Stimulated activated CD4-positive, alpha-beta T cell treated with anti-CD3 and anti-CD28 coated beads, Interleukin-1b, Interleukin-23, amount 100 ng/mL, for 24 hours (primary cell): ENCODE results near the gene RAD51AP1.
A peak's percentile ranks its signal among the peaks of the same experiment; 100 is the strongest.
"Not testable (repeated sequence)": the region's sequence is repeated elsewhere in the genome, so short reads cannot be mapped to it uniquely, and the experiment has no call there.

ENCODE experiments used
- DNase-seq, 4 experiments: peaks; one replicate each; pipeline ENCODE4 v3.0.0-alpha.2; 2020; ENCODE audit warnings: low read depth in 4 of 4, low spot score in 1 of 4

The RAD51AP1 gene, protein sequence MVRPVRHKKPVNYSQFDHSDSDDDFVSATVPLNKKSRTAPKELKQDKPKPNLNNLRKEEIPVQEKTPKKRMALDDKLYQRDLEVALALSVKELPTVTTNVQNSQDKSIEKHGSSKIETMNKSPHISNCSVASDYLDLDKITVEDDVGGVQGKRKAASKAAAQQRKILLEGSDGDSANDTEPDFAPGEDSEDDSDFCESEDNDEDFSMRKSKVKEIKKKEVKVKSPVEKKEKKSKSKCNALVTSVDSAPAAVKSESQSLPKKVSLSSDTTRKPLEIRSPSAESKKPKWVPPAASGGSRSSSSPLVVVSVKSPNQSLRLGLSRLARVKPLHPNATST

DNA sequence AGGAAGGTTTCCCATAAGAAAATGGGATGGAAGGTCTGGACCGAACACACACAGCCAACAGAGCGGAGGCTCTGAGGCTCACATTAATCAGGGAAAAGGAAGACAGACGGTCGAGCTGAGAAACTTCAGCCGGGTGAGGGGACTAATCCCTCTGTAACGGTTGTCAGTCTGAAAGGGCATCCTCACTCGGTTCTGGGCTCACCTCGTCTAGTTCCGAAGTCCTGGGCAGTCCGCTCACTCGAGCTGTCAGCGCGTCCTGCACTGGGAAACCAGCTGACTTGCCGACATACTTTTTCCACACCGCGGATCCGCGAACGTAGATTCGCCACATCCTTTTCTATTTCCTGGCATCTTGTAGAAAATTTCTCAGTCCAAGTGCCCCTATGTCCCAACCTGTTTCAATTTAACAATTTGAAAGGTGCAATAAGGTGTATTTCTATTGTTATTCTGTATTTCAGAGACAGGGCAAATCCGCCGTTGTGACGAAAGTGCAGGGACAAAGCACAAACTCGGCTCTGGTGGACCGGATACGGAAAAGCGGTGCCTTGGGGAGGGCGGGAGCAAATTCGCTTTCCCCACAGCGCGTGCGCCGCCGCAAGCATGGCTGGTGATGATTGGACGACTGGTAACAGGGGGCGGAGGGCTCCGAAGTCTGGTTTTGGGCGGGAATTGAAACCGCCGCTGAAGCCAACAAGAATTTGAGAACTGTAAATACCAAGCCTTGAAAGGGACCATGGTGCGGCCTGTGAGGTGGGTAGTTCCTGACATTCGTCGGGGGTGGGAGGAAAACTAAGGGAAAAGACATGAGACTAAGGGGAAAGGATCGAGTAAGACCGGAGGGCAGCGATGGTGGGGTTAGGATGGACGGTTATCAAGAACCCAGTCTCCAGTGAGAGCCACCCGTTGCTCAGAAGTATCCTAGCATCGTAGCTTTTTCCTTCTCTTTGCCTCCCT lies at the start of gene RAD51AP1:
Gene RAD51AP1 (plus strand): TSS at position 684 of the 954 bp plus-strand sequence. CDS start 50 bp downstream, at position 734.
- peak; percentile 88 to 91 (median 90) for DNase-seq

DNA sequence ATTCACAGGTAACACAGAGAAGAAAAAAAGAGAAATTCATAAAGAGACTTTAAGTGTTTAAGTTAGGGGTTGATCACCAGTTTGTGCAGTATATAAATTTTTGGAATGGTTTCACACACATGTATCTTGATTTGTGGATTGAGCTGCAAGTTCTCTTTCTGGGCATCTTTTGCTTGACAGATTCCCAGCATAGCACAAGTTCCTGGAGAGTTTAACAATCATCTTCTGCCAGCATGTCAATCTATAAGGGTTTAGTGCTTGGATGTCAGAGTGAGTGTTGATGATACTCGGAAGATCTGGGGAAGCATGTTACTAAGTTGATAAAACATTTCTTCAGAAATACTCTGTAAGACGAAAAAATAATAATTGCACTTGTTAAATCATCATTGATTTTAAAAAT lies 49.1 kb upstream of the RAD51AP1 start:
- DNase-seq = no peak

DNA sequence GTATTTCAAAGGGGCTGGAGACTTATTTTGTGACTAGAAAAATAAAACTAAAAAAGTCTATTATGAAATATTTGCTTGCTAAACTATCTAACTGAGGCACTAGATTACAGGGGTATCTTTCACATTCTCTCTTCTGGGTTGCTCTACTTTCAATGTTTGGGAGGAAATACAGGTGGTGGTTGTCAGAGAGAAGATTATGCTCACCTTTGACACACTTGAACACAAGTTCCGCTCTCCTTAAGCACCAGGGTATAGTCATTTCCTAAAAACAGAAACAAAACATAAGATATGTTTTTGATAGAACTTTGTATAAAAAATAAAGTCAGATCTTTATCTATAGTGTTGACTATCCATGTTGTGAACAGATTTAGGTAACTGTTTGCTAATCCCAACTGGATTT lies 47.7 kb upstream of the RAD51AP1 start:
- DNase-seq = no peak

DNA sequence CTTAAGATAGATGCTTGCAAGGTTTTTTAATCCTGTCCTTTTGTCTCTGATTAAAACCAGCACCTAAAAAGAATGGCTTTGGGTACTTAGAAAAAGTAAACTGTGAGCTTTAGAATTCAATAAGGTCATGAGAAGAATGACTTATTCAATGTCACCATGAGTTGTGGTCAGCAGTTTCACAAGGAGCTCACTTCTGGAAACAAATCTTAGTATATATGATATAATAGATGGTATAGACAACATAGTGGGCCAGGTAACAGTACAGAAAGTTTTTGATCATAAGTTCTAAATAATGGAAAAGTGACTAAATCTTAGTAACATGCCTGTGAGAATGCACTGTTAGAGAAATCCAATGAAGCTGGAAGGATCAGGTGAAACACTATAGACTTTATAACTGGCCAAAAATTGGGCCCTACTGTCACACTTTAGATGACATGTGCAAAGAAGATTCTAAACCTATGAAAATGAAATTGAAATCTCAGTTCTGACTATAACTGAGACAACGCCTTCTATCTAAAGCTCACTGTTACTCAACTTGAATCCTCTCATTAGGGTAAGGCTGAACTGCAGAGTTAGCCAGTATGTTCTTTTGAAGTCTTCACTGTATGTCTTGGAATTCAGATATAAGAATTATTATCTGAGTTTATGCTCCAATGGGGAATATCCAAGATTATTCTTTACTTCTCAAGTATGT lies 42.4 kb upstream of the RAD51AP1 start:
- DNase-seq = no peak

DNA sequence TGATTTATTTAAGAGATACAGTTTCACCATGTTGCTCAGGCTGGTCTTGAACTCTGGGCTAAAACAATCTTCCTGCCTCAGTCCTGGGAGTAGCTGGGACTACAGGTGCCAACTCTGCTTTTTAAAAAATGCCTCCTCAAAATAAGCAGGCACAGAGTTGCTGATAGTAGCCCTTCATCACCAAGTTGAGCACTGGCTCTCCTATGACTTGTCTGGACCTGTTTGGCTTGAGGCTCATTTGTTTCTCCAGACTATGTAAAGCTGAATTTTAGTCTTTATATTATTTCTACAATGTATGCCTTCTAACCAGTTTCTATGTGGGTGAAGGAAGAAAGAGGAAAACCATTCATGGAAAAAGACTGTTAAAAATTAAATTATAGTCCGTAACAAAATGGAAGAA lies 39.5 kb upstream of the RAD51AP1 start:
- DNase-seq = no peak

DNA sequence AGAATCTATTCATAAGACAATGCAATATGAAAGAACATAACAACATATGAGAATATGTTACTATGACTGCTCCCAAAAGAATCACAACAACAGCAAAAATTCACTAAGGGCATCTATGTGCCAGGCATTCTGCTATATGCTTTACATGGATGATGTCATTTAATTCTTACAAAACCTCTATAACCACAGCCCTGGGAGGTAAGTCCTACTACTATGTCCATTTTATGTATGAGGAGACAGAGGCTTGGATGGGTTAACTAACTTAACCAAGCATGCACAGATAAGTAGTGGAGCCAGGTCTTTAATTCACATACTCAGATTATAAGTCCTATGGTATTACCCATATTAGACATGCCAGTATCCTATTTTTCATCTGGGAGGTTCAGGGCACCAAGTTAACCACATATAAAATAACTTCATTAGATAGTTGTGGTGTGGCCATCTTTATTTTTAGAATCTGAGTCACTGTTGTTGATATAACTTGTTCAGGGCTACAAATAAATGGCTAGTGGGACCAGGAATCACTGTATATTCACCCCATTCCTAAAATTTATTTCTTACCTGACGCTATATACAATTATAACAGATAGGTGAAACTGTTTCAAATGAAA lies 33.2 kb upstream of the RAD51AP1 start:
- DNase-seq = no peak

DNA sequence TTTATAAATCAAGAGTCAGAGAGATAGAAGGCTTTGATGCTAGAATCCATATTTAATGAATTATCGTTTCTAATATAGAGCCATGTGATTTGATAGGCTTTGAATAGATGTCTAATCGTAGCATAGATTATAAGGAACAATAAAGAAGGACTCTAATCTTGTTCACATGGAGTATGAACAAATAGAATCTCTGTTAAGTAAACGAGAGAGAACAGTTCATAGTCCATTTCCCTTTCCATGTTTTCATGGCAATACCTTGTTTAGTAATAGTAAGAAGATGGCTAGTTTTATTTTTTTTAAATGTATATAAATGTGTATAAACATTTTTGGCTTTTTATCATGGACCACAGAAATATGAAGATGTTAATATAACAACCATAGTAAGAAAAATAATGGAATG lies 32.3 kb upstream of the RAD51AP1 start:
- DNase-seq = no peak

DNA sequence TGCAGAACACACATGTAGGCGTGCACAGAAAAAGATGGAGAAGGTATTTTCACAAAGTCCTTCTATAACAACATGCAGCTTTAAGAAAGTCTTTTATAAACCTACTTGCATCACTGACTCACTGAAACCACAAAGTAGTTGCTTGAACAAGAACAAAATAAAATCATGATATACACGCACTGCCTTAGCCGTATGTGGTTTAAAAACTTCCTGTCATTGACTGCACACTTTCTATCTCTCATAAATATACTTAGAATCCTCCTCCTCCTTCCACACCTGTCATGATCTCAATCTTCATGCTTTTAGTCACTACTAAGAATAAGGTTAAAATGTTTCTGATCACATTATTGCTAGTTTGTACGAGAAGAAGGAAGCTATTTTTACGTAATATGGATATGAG lies 31.8 kb upstream of the RAD51AP1 start:
- DNase-seq = no peak

DNA sequence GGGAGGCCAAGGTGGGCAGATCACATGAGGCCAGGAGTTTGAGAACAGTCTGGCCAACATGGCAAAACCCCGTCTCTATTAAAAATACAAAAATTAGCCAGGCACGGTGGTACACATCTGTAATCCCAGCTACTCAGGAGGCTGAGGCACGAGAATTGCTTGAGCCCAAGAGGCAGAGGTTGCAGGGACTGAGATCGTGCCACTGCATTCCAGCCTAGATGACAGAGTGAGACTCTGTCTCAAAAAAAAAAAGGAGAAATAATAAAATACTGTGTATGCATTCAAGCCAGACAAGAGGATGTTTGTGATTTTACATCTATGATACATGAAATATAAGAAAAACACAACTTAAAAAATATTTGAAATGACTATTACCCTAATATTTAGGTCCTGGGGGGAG lies 30.2 kb upstream of the RAD51AP1 start:
- not testable (repeated sequence) for DNase-seq

DNA sequence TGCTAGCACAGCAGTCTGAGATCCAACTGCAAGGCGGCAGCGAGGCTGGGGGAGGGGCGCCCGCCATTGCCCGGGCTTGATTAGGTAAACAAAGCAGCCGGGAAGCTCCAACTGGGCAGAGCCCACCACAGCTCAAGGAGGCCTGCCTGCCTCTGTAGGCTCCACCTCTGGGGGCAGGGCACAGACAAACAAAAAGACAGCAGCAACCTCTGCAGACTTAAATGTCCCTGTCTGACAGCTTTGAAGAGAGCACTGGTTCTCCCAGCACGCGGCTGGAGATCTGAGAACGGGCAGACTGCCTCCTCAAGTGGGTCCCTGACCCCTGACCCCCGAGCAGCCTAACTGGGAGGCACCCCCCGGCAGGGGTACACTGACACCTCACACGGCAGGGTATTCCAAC lies 29.4 kb upstream of the RAD51AP1 start:
- DNase-seq = not testable (repeated sequence)

DNA sequence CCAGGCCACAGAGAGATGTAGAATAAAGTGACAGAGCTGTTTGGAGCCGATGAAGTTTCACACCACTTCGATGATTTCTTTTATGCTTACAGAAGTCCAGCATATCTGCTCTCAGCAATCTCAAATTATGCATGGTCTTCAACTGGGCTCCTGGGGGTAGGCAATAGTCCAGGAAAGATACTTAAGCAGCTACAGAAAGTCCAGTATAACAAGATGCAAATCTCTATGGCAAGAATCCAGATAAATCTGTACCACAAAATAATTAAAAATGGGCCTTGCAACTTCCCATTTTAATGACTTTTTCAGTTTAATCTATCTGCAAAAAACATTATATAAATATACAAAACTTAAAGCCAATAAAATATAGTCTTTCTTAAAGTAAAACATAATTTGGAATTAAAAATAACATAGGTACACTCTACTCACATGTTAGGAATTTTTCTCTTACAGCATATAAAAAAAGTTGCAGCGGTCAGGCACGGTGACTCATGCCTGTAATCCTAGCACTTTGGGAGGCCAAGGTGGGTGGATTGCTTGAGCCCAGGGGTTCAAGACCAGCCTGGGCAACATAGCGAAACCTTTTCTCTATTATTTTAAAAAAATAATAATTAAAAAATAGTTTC lies 20.5 kb upstream of the RAD51AP1 start:
- no peak for DNase-seq

DNA sequence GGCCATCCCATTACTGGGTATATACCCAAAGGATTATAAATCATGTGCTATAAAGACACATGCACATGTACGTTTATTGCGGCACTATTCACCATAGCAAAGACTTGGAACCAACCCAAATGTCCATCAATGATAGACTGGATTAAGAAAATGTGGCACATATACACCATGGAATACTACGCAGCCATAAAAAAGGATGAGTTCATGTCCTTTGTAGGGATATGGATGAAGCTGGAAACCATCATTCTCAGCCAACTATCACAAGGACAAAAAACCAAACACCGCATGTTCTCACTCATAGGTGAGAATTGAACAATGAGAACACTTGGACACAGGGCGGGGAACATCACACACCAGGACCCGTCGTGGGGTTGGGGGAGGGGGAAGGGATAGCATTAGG lies 15.2 kb upstream of the RAD51AP1 start:
- not testable (repeated sequence) for DNase-seq

DNA sequence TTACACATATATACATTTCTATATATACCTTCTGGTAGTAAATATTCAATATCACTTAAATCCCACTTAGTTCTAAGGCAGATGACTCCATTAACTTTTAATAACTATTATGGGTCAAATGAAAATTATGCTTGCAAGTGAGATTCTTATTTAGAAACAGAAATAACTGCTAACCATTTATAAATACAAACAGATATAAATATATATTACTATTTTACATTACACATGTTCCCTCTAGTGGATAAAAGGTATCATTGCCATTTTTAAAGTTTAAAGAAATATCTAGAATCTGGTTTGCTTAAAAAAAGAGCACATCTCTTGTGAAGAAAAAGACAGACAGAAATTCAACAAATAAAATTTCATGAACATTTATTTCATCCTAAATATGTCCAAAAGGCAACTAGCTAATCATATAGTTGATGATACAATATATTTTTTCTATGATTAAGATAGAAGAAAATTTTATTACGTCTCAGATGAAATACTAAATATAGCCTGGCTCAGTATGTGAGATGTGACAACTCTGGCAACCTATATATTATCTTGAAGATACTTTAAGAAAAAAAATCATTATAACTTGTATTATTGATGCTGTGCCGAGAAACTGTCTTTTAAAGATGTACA lies 11.7 kb upstream of the RAD51AP1 start:
- DNase-seq = no peak

DNA sequence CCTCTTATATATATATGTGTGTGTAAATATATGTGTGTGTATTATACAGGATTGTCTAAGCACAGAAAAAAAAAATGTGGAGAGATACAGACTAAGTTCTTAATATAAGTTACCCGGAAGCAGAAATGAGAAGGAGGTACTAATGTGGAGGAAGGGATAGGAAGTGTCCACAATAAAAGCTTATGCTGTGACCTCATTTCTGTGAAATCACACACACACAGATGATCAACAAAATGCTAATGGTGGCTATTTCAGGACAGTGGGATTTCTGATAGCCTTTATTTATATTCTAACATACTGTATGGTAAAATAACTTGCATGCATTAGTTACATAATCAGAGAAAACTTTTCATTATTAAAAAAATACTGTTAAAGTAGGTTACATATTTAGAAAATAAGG lies 8.5 kb upstream of the RAD51AP1 start:
- no peak for DNase-seq

DNA sequence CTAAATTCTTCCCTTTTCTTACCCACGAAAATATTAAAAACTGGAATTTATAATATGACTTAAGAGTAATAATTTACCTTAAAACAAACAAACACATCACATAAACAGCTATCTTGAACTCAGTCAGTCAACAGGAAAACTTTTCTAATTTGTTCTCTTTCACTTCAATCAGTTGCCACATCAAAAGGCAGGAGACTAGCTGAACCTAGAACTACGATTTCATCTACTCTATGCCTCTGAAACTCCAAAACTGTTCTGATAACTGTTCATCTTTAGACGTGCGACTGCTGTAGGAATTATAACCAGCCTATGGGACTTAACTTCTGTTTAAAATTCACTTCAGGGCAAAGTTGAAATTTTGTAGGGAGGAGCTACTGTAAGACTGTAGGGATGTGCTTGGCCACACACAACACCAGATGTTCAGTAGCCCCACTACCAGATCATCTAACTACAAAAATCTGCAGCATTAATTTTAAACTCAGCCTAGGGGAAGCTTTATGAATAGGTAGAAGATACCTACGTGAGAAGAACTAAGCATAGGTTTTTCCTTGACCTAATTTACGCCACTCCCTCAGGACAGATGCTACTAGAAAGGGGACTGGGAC lies 7.6 kb upstream of the RAD51AP1 start:
- DNase-seq = no peak

DNA sequence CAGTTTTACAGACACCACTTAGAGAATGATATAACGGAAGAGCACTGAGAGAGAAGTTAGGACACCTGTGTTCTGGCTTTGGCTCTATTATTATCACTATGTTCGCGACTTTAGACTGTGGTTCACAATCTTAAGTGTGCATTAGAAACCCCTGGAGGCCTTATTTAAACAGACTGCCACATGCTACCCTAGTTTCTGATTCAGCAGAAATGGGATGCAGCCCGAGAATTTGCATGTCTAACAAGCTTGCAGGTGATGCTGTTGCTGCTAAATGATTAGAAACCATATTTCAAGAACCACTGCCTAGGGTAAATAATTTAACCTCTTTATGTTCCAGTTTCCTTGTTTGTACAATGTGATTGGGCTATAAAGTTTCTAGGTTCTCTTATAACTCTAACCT lies 3.6 kb upstream of the RAD51AP1 start:
- no peak for DNase-seq

DNA sequence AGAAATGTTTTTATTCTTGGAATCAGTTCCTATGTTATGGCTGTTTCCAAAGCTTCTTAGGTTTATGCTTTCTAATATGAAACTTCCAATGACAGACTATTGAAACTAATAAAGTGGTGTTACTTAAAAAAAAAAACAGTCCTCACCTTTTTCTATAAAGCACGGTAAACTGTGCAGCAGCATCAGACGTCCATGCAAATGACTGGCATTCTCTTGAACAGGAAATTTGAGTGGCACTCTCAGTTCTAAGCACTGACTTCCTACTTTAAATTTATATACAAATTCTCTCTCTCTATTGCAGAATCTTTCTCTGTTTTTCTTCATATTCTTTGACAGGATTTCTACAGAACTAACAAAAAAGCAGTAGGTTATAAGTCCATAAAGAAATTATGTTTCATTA lies 2.8 kb upstream of the RAD51AP1 start:
- no peak for DNase-seq

DNA sequence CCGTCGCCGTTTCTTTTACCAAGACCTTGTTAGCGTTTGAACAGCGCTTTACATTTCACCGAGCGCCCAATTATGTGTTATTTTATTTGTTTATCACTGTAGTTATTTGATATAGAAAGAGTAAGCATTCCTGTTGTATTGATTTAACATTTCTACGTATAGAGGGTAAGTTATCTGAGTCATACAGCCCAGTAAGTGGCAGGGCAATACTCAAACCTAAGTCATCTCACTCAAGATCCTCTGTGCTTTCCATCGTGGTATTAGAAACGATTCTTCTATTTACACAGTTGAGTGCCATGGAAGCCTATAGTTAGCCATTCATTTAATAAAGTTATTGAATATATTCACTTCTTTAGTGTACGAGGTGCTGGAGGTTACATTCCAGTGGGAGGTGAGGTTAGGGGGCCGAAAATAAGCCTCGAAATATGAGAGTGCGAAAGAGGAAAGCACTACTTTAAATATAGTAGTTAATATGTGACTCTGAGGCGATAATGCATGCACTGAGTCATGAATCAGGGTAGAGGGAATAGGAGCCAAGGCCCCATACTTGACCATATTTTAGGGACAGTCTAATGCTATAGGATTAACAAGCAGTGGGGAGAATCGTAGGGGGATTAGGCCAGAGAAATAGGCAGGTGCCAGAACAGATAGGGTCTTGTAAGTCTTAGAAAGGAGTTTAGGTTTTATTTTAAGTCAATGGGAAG lies 629 bp downstream of the RAD51AP1 start:
- no peak for DNase-seq

DNA sequence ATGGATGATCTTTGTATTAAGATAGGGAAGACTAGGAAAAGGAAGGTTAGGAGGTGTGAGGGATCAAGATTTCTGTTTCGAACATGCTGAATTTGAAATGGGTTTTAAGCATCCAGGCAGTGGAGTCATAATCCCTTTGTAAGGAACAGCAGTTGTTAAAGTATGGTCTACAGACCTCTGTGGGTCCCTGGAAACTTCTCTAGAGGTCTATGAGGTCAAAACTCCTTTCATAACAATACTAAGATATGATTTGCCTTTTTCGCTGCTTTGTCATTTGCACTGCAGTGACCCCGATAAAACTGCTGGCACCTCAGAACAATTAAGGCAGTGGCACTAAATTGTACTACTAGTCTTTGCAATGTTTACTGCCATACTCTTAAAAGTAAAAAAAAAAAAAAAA lies 1.5 kb downstream of the RAD51AP1 start:
- DNase-seq = no peak
